ENCODE measurements around the gene KCNQ2. TPM values are rescaled to one million over a fixed set of nuclear protein-coding genes. Genes with fewer than 3 reads are reported as not detected.

The KCNQ2 gene
- polyA plus RNA-seq, 3 donors: not detected

GRCh38 chr20:63415647-63416391 lies 56.6 kb downstream of the KCNQ2 start:
- no peaks in the 10 kb centered on the region for H3K27me3 ChIP-seq (ENCODE audit: control insufficient read depth in 2 of 2, insufficient read depth in 2 of 2, low read length in 2 of 2)
- DNase-seq: no peak
- H4K20me1 ChIP-seq (ENCODE audit: insufficient read depth, low read length): no peaks in the 10 kb centered on the region
- H3K4me2 ChIP-seq (replicated peaks; ENCODE audit: extremely low read depth, low read length, poor library complexity, severe bottlenecking): no peak overlapping the region
- Mint-ChIP-seq H3K27ac (no peak overlapping the region), H3K4me1 (no peaks in the 10 kb centered on the region), H3K36me3 (no peaks in the 10 kb centered on the region), H3K4me3 (no peak overlapping the region), H3K27me3 (ENCODE audit: low read depth in 3 of 3) (peaks cover 3 to 10% (median 5%) of the 10 kb centered on the region in 3 donors), H3K9me3 (peaks cover 0 to 2% (median 0%) of the 10 kb centered on the region in 7 donors)
- H3K79me2 ChIP-seq (ENCODE audit: insufficient read depth, low read length): no peaks in the 10 kb centered on the region
- H3K27ac ChIP-seq (ENCODE audit: low read depth in 1 of 2, low read length in 2 of 2): no peak overlapping the region
- H3K9ac ChIP-seq (ENCODE audit: insufficient read depth, low read length, poor library complexity, severe bottlenecking): no peak overlapping the region
- TF ChIP-seq CTCF (IDR thresholded peaks at IDR 0.05): no peak
- H3K9me3 ChIP-seq (replicated peaks in 1 of 2; ENCODE audit: control insufficient read depth in 1 of 2, insufficient read depth in 1 of 2, low read length in 2 of 2): no peaks in the 10 kb centered on the region
- WGBS (ENCODE audit: insufficient coverage): 68% methylated on average over 23 of the region's 32 CpGs
- H3K36me3 ChIP-seq (replicated peaks in 1 of 2; ENCODE audit: control insufficient read depth in 1 of 2, insufficient read depth in 2 of 2, low read length in 2 of 2): no peaks in the 10 kb centered on the region
- H3K4me3 ChIP-seq (replicated peaks in 1 of 3; ENCODE audit: low read depth in 2 of 3, low read length in 3 of 3): no peak overlapping the region
- no peaks in the 10 kb centered on the region for H3K4me1 ChIP-seq (ENCODE audit: control insufficient read depth in 1 of 2, insufficient read depth in 2 of 2, low read length in 2 of 2)
- intact Hi-C loops (cut with micrococcal nuclease): no loop called here
- no peak overlapping the region for H2AFZ ChIP-seq (ENCODE audit: insufficient read depth, low read depth, low read length, poor library complexity, severe bottlenecking)

- no peak for DNase-seq
- Mint-ChIP-seq H3K4me3 (no peak overlapping the region), H3K4me1 (no peaks in the 10 kb centered on the region), H3K27me3 (ENCODE audit: low read depth in 3 of 3) (peaks cover 1 to 8% (median 4%) of the 10 kb centered on the region in 3 donors), H3K36me3 (no peaks in the 10 kb centered on the region), H3K27ac (no peak overlapping the region), H3K9me3 (peaks cover 0 to 1% (median 0%) of the 10 kb centered on the region in 7 donors)
- H3K4me2 ChIP-seq (replicated peaks; ENCODE audit: extremely low read depth, low read length, poor library complexity, severe bottlenecking): no peak overlapping the region
- H3K27me3 ChIP-seq (ENCODE audit: control insufficient read depth in 2 of 2, insufficient read depth in 2 of 2, low read length in 2 of 2): no peaks in the 10 kb centered on the region
- H4K20me1 ChIP-seq (ENCODE audit: insufficient read depth, low read length): no peaks in the 10 kb centered on the region
- TF ChIP-seq CTCF (IDR thresholded peaks at IDR 0.05): no peak
- no peak overlapping the region for H2AFZ ChIP-seq (ENCODE audit: insufficient read depth, low read depth, low read length, poor library complexity, severe bottlenecking)
- intact Hi-C loops (cut with micrococcal nuclease): no loop called here
- H3K79me2 ChIP-seq (ENCODE audit: insufficient read depth, low read length): no peaks in the 10 kb centered on the region
- H3K9me3 ChIP-seq (replicated peaks in 1 of 2; ENCODE audit: control insufficient read depth in 1 of 2, insufficient read depth in 1 of 2, low read length in 2 of 2): no peaks in the 10 kb centered on the region
- 93% methylated on average over 26 of the region's 45 CpGs for WGBS (ENCODE audit: insufficient coverage)
- H3K27ac ChIP-seq (ENCODE audit: low read depth in 1 of 2, low read length in 2 of 2): no peak overlapping the region
- no peak overlapping the region for H3K4me3 ChIP-seq (replicated peaks in 1 of 3; ENCODE audit: low read depth in 2 of 3, low read length in 3 of 3)
- H3K36me3 ChIP-seq (replicated peaks in 1 of 2; ENCODE audit: control insufficient read depth in 1 of 2, insufficient read depth in 2 of 2, low read length in 2 of 2): no peaks in the 10 kb centered on the region
- H3K9ac ChIP-seq (ENCODE audit: insufficient read depth, low read length, poor library complexity, severe bottlenecking): no peak overlapping the region
- no peaks in the 10 kb centered on the region for H3K4me1 ChIP-seq (ENCODE audit: control insufficient read depth in 1 of 2, insufficient read depth in 2 of 2, low read length in 2 of 2)
Measured at GRCh38 chr20:63414720-63415430, 57.6 kb downstream of the KCNQ2 start.
